ENCODE results near the gene PSEN1.

GRCh38 chr14:73198253-73198652 lies 61.9 kb downstream of the PSEN1 start:
- TF ChIP-seq EZH2phosphoT487 (IDR thresholded peaks at IDR 0.05; ENCODE audit: unreplicated experiment), result no peak
- TF ChIP-seq CTCF (conservative IDR thresholded peaks at IDR 0.05; ENCODE audit: low read depth in 2 of 2), result no peak
- no peak for TF ChIP-seq EZH2 (IDR thresholded peaks at IDR 0.05; ENCODE audit: low read depth, unreplicated experiment)
- no peak for TF ChIP-seq REST (IDR thresholded peaks at IDR 0.05; ENCODE audit: unreplicated experiment)
- TF ChIP-seq CREB1 (CRISPR knock-in tag; IDR thresholded peaks at IDR 0.05; ENCODE audit: low read depth), result no peak
- no peak for TF ChIP-seq POLR2AphosphoS5 (IDR thresholded peaks at IDR 0.05; ENCODE audit: low read depth)
- TF ChIP-seq ETS1 (IDR thresholded peaks at IDR 0.05), result no peak
